Activated effector memory CD4-positive, alpha-beta T cell treated with Interleukin-2 at 50 U/mL for 16 hours (primary cell): ENCODE results near the gene INSRR.

Experiments
- DNase-seq: peaks from one replicate; pipeline ENCODE4 v3.0.0-alpha.2; 2020

INSRR gene

DNA sequence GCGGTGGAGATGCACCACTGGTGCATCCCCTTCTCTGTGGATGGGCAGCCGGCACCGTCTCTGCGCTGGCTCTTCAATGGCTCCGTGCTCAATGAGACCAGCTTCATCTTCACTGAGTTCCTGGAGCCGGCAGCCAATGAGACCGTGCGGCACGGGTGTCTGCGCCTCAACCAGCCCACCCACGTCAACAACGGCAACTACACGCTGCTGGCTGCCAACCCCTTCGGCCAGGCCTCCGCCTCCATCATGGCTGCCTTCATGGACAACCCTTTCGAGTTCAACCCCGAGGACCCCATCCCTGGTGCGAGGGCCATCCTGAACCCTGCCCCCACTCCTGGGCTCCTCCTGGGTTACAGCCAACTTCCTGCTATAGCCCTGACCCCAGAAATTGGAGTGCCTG is 14.7 kb upstream of the INSRR start:
- DNase-seq, result no peak

DNA sequence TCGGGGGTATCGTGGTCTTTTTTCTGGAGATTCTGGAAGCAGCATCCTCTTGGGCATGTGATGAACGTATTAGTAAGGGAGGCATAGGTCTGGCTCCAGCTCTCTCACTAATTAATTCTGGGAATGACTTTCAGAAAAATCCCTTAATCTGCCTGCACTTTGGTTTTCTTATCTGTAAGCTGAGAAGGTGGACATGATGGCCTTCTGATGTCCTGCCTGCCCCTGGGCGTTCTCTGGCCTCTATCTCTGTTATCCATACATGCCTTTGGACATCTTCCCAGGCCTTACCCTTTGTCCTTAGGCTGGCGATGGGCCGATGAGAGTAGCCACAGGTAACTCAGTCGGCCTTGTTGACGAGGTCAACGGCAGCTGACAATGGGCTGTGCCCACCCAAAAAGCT is 10.5 kb upstream of the INSRR start:
- DNase-seq, result no peak

DNA sequence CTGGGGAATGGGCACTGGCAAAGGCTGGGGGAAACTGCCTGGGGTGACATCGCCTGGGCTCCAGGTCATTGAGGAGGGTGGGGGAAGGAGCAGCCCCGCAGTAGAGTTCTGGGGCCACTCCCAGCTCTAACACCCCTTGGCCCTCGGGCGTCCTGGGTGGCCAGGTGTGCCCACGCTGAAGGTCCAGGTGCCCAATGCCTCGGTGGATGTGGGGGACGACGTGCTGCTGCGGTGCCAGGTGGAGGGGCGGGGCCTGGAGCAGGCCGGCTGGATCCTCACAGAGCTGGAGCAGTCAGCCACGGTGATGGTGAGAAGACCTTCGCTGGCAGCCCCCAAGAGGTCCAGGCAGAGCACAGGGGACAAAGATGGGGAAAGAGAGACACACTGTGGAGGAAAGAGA is 9.4 kb upstream of the INSRR start:
- DNase-seq, result no peak

DNA sequence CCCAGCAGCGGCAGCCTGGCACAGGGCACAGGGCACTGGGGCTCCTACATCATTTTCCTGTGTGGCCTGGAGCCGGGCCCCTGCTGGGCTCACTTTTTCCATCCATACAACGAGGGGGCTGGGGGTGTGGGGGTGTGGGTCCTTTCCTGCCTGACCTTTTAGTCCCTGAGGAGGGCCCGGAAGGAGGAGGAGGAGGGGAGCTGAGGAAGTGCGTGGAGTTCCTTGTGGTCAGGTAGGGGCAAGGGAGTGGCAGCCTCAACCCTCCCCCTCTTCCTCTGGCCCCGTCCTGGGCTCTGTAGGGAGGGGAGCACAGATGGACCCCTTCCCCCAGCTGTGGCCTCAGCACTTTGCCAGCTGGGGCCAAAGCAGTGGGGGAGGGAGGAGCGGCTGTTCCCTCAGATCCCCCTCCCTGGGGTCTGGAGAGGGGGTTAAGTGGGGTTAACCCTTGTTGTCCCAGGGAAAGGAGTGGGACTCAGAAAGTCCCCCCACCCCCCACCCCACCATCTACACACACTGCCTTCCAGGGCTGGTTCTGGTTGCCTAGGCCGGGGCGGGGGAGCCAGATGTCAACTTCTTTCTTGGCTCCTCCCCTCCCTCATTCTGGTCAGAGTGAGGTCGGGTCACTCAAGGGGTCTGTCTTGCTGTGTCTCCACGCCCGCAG is 7.5 kb upstream of the INSRR start:
- DNase-seq, result no peak

DNA sequence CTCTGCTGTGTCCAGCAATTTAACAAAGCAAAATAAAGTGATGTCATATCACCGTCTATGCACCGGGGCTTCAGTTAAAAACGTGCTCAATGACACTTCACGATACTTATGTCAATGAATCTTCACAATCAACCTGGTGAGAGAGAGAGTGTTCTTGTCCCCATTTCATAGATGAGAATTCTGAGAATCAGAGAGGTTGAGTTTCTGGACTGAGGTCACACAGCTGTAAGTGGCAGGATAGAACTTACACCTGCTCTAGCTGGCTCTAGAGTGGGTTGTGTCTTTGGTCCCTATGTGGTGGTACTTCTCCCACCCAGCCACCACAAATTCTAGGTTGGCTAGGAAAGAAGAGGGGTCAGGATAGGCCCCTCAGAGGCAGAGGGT is 6.9 kb upstream of the INSRR start:
- DNase-seq, result no peak

DNA sequence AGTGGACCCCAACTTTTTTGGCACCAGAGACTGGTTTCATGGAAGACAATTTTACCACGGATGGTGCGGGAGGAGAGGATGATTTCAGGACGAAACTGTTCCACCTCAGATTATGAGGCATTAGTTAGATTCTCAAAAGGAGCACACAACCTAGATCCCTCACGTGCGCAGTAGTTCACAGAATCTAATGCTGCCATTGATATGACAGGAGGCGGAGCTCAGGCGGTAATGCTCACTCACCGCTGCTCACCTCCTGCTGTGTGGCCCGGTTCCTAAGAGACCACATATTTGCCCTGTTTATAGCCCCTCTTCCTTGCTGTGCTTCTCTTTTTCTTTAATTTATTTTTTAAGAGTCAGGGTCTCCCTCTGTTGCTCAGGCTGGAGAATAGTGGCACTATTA is 6.3 kb upstream of the INSRR start:
- no peak for DNase-seq

DNA sequence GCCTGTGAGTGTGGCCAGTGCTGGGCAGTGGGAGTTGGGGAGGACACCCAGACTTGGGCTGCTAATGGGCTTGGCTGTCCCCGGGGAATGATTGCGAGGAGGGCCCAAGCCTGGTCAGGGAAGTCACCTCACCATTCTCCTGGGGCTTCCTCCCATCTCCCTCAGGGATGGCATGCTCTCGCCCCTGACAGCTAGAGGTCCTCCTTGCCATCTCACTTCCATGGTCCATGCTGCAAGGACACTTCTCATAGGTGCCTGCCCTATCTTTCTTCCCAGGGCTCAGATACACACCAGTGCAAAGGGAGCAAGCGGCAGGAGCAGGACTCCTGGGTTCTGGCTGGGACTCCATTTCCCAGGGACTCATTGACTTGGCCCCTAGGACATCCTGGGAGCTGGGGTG is 5.9 kb upstream of the INSRR start:
- no peak for DNase-seq

DNA sequence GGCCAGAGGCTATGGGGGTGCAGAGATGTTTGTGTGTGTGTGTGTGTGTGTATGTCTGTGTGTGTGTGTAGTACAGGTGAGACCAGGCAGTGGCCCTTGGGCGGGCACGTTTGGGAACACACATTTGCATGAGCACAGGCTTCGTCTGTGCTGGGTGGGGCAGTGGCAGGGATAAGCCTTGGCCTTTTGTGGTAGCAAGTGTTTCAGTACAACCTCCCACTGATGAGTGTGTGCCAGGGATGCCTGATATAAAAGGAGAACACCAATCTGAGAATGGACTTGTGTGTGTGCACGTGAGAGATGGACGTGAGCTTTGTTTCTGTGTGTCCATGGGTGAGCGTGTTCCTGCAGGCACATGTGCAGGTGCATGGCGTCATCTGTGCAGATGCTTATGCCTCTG is 4.7 kb upstream of the INSRR start:
- no peak for DNase-seq

DNA sequence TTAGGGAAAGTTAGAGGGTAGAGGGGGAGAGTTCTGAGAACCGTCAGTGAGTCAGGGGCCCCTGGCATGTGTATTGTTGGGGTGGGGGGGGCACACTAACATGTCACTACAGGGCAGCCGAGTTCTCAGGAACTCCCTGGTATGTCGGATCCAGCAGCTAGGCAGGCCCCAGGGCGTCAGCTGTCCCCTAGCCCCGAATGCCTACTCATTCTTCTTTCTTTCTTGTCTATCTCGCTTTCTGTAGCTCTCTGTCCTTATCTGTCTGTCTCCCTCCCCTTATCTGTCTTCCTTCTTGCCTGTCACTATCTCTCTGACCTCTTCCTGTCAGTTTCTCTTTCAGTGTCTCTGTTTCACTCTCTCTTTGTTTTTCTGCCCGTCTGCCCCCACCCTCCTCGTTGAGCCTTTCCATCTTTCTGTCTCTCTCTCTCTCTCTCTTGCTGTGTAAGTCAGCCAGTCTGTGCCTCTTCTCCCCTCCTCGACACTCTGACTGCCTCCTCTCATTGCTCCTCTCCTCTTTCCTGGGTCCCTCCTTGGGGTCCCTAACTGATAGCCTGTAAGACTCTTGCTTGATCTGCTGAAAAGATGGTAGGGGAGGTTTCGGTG is 4.2 kb upstream of the INSRR start:
- no peak for DNase-seq

DNA sequence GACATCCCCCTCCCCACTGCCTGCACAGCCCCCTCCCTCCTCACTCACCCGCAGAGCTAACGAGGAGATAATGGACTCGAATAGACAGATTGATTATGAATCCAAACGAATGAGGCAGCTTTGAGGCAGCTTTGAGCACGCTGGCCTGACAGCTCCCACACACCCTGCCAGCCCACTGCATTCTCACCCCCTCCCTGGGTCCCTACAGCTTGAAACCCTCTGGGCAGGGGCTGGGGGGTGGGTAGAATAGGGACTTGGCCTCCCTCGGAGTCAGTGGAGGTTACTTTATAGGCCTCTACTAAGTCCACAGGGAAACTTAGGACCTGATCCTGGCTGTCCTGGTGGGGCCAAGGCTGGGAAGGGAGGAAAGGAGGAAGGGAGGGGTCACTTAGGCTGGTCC is 3.7 kb upstream of the INSRR start:
- no peak for DNase-seq

DNA sequence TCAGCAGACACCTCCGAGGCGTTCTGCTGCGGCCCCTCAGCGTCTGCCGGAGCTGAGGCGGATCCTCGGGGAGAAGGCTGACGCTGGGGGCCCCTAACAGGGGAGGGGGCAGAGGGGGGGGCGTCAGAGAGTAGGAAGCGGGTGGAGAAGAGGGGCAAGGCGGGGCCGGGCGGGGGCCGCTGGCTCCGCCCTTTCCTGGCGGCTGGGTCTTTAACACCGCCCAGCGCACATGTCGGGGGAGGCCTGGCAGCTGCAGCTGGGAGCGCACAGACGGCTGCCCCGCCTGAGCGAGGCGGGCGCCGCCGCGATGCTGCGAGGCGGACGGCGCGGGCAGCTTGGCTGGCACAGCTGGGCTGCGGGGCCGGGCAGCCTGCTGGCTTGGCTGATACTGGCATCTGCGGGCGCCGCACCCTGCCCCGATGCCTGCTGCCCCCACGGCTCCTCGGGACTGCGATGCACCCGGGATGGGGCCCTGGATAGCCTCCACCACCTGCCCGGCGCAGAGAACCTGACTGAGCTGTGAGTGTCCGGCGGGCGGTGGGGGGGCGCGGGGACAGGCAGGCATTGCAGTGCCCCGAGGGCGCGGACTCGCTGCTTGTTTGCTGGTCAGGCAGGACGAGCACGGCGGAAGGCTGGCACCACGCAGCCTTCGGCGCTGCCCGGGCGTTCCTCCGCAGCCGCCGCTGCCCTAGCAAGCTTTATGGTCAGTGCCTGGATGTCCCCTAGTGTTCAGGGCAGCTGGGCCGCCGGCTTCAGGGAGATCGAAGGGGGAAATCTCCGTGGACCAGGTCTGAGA is 1.9 kb upstream of the INSRR start, which contains the start of gene NTRK1:
Gene NTRK1, plus strand, starts transcription at position 238 of the 796 bp plus-strand sequence. Its CDS starts 70 bp downstream, at position 308.
- DNase-seq, result peak; percentile 42

DNA sequence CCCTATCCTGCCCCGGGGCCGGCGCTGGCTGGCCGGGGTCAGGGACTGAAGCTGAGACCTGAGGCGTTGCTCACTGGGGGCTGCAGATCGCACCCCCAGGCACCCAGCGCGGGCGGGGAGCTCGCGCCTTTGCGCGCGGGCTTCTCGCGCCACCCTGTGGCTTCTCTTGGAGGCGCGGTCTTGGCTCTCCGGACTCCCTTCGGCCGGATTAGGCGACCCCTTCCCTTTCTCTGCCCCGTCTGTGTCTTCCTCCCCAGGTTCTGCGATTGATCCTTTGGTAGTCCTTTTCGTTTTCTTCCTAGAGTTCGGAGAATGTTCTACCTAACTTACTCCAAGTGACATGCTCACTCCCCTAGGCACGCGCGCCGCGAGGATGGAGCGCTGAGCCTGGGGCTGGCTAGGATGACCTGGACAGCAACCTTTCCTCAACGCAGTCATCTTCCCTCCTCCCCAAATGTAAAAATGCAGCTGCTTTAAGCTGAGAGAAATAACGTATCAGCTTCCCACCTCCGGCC is 1.3 kb upstream of the INSRR start:
- peak; percentile 49 for DNase-seq

DNA sequence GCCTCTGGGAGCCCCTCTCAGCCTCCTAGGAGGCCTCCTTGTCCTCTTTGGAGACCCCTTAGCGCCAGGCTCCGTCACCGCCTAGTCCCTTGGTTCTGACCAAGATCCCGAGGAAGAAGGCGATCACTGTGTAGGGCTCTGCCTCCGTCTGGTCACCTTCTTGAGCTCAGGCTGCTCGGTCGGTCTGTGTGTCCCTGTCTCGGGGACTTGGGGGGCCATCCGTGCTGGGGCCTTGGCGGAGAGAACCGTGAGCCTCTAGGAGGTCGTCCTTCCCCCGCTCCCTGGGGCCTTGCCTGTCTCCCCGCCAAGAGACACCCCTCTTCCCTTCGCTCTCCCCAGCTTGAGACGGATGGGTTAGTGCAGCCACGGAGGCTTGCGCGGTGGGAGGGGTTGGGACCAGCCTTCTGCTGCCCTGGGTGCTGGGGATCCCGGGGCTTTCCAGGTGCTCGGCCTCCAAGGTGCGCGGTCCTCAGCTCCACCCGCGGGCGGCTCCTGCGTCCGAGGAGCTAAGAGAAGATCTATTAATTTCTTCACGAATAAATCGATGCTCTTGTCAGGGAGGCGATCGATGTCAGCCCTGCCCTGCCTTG is 701 bp upstream of the INSRR start:
- DNase-seq, result peak; percentile 15

DNA sequence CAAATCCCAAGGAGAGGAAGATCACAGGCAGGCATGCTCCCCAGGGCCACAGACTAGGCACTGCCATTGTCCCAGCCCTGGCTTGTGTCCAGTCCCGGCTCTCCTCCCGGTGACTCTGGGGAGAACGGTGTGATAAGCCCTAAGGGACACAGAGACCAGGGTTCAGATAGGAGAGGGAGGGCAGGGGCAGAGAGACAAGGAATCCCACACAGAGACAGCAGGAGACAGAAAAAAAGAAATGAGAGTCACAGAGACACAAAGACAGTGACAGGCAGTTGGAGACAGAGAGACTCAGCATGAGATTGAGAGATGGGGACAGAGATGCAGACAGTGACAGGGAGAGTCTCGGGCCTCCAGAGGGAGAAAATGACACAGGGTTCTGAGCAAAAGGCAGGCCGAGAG is 361 bp downstream of the INSRR start:
- DNase-seq, result no peak

DNA sequence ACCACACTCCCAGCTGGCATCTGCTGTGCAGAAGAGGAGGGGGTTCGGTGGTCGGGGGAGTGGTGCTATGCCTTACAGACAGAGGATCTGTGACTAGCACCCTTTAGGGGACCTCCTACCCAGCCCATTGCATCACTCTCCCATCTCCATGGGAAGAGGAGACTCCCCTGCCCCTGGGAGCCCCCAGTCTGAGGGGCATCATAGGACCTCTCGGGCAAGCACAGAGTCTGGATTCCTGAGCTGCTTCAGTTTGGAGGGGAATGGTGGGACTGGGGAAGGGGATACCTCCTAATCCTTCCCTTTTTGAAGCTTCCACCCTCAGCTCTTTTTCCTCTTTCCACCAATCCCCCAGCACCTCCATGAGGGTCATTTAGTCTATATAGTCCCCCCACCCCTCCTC is 1.4 kb downstream of the INSRR start:
- DNase-seq, result no peak

DNA sequence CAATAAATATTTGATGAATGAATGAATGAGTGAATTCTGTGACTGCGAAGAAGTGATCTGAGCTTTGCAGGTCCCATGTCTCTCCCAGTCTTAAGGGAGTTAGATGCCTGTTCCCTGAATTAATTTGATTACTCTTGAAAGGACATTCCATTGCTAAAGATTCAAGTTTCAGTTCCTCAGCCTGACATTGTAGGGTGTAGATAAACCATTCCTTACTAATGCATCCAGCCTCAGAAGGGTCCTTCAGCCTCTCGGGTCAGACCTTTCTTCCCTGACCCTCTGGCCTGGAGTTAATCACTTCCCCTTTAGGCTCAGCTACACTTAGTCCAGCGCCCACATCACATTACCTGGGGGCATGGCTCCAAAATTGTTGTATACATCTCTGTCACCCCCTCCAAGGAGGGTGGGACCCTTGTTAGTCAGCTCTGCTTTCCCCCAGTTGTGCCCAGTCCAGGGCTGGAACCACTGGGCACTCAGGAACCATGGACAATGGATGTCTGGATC is 2.6 kb downstream of the INSRR start:
- DNase-seq, result no peak

DNA sequence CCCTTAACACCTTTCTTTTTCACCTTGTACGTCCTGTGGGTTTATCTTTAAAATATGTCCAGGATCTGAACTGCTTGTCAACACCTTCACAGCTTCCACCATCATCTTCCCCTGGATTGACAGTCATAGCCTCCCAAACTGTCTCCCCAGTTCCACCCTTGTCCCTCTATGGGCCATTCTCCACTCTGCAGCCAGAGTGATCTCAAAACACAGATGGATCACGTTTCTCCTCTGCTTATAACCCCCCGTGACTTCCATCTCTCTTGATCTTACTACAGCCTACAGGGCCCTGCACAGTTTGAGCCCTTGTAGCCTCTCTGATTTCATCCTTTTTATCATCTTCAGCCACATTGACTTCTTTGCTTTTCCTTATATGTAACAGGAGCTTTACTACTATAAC is 4.3 kb downstream of the INSRR start:
- DNase-seq, result no peak

DNA sequence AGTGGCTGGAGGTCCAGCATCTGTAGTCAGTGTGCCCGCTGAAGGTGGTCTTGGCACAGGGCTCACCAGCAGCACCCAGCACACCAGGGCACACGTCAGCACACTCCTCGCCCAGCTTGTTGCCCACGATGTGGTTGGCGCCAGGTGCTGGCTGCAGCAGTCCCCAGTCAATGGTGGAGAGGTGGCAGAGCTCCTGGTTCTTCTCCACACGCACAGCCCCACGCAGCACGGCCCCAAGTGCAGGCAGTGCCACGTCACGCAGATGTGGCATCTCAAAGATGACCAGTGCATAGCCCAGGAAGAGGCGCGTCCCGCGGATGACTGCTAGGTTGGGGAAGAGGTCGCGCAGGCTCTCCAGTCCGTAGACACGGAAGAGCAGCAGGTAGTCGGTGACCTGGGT is 5.2 kb downstream of the INSRR start:
- no peak for DNase-seq

DNA sequence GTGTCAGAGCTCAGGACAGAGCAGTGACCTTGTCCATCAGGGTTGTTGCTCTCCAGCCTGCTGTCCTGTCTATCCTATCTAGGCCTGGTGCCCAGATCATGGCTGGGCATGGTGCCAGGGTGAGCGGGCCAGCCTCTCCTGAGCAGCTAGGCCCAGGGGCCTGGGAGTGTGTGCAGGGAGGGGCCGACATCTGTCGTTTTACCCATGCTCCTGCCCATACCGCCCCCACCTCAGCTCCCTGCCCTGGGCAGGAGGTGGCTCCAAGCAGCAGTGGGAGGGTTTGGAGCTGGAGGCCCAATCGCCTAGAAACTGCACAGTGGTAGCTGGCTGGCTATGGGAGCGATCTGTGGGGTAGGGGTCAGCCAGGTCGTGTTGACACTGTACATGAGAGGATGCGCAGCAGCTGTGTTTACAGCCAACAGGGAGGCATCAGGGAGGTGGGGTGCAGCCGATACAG is 6.5 kb downstream of the INSRR start:
- no peak for DNase-seq

DNA sequence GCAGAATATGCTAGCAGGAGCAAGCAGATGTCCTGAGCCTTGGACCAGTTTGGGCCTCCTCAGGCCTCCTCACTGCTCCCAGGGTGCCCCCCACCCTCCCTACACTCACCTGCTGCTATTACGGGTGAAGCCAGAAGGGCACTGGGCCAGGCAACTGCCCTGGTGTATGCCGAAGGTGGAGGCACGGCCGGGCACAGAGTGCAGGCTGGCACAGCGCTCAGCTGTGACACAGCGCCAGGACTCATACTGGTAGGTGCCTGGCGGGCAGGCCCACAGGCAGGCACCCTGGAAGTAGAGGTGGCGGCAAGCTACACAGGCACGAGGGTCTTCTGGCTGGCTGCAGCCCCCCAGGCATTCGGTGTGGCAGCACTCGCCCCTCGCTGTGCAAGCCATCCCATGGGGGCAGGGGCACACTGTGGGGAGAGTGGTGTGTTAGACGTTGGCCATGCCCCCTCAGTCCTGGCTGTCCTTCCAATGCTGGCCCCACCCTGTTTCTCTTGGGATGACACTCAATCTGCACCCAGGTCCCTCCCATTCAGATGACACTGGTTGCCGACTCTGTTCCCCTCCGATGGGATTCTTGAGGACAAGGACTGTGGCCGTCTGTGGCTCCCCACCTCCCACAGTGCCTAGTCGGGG is 7.0 kb downstream of the INSRR start:
- no peak for DNase-seq

DNA sequence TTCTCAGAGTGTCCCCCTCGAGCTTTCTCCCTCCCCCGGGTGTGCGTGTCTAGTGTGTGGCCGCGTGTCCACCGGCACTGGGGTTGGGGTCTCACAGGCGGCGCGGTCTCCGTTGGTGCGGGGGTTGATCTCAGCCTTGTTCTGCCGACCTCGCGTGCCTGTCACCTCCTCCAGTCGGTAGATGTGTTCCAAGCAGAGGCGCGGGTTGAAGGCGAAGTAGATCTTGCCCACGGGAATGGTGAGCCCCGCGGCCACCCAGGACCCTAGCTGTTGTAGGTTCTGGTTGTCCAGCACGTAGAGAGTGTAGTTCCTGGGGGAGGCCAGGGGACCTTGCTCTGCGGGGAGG is 9.8 kb downstream of the INSRR start:
- no peak for DNase-seq

DNA sequence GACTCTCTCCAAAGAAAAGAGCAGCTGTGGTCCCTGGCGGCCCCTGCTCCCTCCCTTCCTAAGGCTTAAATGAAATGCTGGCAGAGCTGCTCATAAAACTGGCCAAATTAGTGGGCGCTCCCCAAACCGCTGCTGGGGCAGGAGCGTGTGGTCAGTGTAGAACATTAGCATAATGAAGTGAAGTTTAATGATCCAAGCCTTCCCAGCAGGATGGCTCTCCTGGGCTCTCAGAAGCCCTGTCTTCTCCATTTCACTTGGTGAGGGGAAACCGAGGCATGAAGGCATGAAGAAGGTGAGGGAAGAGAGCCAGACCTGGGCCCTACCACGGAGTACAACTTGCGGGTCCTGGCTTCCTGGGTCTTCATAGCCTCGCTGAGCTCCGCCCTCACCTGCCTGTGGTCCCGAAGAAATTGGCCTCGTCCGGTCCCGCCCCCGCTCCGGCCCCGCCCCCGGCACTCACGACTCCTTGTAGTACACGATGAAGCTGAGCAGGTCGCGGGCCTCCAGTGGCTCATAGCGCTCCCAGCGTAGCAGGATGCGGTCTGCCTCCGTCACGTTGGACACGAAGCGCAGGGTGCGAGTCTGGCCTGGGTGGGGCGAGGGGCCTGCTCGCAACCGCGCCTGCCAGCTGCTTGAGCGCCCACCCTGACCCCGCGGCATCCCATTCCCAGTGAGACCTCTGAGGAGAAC is 10.3 kb downstream of the INSRR start:
- peak; percentile 69 for DNase-seq
